NCI-H1694 (cell line): ENCODE data around the gene SP140L.
A peak's percentile ranks its signal among the peaks of the same experiment; 100 is the strongest.
"Not testable (repeated sequence)": the region's sequence is repeated elsewhere in the genome, so short reads cannot be mapped to it uniquely, and the experiment has no call there.

Experiments used
- DNase-seq: peaks from one replicate; lab custom pipeline; 2025; lab: John Stamatoyannopoulos, UW

Gene SP140L

DNA sequence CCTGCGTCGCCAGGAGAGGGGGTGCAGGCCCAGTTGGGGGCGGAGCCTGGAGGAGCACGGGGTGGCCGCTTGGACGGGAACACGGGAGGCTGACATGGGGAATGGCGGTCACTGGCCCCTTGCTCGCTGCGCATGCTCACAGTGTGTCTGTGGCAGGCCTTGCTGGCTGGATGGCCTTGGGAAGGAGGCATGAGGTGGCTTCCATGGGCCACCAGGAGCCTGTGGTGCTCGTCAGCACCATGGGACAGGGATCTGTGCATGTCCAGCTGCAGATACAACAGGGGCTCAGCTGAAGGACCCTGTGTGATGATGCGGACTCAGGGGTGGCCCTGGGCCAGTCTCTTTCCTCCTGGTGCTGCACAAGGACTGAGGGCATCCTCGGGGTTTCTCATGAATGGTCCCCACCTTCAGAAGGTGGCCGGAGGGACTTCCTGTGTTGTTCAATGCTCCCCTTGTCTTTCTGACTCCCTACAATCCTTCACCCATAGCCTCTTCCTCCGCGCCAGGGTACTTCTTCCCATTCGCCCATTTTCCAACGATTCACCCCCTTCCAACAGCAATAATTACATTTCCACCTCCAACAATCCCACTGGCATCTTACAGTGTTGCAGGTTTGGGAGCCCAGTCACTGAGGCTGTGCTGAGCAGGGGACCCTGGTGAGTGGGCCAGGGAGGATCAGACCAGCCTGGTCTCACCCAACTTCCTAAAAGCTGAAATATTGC lies 3.4 kb upstream of the SP140L start:
- DNase-seq, result peak; percentile 29

DNA sequence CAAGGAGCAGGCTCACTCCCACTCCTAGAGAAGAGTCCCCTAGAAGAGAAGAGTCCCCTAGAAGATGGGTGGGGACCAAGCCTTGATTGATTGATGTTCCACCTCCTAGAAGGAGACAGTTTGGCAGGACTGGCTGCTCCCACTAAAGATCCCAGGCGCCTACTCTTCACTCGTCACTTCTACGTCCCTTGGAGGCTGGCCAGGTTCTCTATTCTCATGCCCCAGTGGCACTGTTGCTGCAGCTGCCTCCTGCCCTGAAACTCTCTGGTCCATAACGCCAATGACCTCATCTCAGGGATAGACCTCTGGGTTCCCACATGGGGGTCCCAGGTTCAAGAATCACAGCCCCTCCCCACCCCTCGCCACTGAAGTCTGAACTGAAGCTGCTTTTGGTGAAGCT lies 2.5 kb upstream of the SP140L start:
- no peak for DNase-seq

DNA sequence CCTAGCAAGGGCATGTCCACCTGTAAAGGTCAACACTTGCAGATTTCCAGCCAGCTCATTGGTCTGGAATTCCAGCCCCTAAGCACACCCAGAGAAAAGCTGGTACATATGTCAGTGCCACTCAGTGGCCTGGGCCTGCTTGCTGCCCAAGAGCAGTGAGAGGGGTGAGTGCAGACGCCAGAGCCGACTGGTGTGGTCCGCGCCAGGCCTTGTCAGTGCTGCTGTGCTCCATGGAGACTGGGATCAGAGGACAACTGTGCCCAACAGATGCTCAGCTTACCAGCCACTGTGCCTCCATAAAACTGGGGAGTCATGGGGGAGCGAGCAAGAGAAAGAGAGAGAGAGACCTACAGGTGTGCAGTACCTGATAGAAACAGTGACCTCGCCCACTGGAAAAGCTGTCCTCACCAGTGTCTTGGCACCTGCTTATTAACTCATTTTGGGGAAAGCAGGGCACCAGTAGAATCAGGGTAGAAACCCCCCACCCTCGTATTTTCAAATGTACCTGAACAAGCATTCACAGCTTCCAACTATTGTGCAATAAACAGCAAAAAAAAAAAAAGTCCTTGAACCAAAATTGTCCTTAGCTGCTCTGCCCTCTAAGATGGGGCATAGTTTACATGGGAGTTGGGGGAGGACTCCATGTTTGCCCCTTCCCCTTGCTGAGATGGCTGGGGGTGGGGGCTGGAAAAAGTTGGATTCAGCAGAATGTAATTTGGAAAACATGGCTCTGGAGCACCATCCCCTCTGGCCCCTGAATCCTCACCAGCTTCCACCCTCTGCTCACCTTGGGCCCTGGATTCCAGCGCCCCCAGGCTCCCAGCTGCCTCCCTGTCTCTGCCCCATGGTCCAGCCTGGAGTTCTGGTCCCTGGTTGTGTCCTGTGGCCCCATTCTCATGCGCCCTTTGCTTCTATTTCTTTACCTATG lies 1.4 kb upstream of the SP140L start:
- no peak for DNase-seq

DNA sequence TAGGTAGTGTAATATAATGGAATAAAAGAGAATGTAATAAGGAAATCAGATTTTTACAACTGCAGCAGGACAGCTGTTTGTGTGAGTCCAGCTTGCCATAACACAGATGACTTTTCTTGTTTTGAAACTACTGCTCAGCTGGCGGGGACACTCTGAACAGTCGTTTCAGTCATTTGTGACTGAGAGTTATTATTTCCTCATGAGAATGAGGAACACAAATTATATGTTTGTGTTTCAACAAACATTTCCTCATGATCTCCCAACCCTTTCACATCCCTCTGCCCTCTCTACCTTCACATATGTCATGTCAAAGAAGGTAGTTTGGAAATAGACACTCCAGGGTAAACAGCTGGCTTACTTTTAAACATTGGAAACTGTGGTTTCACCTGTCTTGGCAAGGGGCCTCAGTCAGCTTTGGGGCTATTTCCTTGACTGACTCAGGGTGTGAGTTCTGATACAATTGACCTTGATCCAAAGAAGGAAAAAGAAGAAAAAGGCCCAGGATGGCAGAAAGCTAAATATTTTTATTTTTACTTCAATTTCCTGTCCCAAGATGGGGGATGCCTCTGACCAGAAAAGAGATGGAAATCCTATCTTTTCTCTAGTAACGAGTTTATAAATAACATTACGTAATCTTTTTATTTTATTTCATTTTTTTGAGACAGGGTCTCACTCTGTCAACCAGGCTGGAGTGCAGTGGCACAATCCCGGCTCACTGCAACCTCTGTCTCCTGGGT lies 593 bp downstream of the SP140L start:
- no peak for DNase-seq

DNA sequence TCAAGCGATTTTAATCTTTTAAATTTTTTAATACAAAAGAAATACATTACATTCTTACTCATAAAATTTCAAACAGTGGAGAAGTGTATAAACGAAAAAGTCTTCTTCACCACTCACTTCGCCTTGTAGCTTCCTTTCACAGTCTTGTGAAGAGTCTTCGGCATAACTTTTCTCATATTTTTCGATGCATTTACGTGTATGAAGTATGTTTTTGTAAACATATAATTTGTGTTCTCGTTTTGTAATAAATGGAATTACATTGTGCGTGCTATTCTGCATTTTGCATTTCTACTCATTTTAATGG lies 1.1 kb downstream of the SP140L start:
- DNase-seq, result no peak

DNA sequence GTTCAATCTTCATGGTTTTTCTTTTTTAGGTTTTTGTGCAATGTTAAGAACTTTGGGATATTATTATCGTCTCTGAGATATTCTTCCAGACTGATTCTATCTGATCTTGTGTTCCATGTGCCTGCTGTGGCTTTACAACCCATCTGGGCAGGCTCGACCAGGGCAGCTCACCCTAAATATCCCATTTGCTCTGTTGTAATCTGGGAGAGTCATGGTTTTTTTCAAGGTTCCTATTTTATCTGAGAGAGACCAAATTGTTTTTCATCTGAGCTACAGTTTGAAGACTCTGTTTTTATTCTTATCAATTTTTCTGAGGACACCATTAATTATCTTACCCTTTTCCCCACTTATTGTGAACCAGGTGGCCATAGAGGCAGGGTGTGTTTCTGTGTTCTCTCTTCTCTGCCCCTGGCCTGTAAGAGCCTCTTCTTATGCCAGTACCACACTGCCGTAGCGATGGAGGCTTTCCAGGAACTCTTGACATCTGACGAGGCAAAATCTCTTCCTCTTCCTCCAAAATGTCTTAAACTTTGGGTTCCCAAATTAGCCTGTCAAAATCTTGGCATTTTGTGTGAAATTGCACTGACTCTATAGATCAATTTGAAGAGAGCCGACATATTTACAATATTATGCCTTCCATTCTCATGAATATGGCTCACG lies 3.1 kb downstream of the SP140L start:
- DNase-seq, result no peak

DNA sequence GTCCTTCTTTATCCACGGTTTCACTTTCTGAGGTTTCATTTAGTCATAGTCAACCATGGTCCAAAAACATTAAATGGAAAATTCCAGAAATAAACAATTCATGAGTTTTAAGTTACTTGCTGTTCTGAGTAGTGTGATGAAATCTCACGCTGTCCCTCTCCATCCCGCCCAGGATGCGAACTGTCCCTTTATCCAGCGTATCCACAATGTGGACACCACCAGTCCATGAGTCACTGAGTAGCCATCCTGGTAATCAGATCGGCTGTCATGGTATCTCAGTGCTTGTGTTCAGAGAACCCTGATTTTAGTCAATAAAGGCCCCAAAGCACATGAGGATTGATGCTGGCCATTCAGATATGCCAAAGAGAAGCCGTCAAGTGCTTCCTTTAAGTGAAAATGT lies 3.7 kb downstream of the SP140L start:
- DNase-seq, result no peak

DNA sequence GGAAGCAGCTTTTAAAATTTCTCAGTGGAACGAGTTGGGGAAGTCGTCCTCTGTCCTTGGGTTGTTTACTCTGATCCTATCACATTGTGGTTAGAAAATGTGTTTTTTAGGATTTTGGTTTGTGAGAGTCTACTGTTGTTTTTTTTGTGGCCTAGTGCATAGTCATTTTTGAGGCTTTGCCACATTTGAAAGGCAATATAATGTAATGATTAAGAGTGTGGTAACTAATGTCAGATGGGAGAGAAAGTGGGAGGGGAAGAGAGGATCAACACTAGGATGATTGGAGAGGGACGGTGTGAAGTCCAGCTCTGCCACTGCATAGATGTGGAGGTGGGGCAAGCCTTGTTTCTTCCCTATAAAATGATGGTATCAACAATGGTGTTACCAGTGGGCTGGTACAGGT lies 8.5 kb downstream of the SP140L start:
- DNase-seq, result no peak

DNA sequence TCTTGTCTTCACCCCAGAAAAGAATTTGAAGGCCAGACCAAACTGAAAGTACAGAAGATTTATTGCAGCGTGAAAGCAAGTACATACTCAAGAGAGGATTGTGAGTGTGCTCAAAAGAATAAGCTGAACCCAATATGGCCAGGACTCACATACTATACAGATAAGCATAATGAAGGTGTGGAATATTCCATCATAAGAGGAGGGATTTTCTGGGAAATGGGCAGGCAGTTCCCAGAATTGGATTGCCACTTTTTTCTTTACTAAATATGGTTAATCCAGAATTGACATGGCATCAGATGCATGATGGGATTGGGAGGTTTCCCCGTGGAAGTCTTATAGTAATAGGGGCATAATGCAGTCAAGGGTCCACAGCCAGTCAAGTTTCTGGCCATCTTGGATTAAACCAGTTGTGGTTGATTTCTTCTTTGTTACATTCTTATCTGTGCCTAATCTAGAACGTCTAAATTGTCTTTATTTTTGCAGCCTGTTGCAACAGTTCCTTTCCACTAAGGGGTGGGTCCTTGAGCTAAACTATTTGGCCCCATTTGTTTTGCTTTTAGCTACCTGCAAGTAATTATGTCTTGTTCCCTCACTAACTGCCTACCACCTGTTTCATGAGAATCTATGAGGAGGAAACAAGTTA lies 9.0 kb downstream of the SP140L start:
- no peak for DNase-seq

DNA sequence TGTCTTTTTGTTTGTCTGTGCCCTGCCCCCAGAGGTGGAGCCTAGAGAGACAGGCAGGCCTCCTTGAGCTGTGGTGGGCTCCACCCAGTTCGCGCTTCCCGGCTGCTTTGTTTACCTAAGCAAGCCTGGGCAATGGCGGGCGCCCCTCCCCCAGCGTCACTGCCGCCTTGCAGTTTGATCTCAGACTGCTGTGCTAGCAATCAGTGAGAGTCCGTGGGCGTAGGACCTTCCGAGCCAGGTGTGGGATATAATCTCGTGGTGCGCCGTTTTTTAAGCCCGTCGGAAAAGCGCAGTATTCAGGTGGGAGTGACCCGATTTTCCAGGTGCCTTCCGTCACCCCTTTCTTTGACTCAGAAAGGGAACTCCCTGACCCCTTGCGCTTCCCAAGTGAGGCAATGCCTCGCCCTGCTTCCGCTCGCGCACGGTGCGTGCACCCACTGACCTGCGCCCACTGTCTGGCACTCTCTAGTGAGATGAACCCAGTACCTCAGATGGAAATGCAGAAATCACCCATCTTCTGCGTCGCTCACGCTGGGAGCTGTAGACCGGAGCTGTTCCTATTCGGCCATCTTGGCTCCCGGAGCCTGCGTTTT lies 15.0 kb downstream of the SP140L start:
- DNase-seq, result not testable (repeated sequence)

DNA sequence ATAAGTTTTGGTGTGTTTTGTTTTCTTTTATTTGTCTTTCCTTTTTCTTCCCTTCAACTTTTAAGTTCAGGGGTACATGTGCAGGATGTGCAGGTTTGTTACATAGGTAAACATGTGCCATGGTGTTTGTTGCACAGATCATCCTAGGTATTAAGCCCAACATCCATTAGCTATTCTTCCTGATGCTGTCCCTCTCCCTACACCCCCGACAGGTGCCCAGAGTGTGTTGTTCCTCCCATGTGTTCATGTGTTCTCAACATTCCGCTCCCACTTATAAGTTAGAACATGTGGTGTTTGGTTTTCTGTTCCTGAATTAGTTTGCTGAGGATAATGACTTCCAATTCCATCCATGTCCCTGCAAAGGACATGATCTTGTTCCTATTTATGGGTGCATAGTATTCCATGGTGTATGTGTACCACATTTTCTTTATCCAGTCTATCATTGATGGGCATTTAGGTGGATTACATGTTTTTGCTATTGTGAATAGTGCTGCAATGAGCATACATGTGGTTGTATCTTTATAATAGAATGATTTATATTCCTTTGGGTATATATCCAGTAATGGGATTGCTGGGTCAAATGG lies 16.1 kb downstream of the SP140L start:
- not testable (repeated sequence) for DNase-seq

DNA sequence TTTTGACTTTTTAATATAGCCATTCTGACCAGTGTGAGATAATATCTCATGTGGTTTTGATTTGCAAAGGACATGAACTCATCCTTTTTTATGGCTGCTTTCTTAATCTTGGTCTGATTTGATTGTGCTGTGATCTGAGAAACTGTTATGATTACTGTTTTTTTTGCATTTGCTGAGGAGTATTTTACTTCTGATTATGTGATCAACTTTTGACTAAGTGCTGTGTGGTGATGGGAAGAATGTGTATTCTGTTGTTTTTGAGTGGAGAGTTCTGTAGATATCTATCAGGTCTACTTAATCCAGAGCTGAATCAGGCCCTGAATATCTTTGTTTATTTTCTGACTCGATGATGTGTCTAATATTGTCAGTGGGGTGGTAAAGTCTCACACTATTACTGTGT lies 16.8 kb downstream of the SP140L start:
- no peak for DNase-seq

DNA sequence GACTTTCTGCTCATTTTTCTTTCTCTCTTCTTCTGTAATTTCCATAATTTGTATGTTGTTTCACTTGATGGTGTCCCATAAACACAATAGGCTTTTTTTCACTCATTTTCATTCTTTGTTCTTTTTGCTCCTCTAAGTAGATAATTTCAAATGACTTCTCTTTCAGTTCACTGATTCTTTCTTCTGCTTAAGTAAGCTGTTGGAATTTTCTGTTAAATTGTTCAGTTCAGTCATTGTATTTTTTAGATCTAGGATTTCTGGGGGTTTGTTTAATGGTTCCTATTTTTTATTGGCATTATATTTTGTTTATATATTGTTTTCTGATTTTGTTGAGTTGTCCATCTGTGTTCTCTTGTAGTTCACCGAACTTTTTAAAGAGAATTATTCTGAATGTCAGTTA lies 19.5 kb downstream of the SP140L start:
- DNase-seq, result no peak

DNA sequence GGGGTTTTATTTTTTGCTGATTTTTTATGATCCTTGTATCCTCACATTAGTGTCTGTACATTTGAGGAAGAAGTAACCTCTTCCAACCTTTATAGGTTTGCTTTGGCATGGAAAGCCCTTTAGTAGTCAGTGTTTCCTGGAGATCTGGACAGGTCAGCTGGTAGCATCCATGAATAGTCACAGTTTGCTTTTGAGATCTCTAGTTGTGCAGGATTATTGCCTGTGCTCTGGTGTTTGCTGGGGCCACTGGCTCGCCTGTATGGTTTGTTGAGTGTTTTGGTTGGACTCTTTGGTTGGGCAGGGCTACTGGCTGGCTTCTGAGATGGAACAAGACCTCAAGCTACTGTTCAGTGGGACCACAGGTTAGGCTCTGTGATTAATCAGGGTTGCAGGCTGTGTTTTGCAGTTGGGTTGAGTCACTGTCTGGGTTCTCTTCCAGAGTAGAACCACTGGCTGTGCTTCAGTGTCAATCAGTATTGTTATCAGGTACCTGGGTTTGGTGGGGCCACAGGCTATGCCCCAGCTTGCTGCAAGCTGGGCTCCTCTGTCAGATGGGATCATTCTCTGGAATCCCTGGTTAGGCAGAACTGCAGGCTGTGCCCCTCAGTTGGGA lies 20.0 kb downstream of the SP140L start:
- DNase-seq, result no peak

DNA sequence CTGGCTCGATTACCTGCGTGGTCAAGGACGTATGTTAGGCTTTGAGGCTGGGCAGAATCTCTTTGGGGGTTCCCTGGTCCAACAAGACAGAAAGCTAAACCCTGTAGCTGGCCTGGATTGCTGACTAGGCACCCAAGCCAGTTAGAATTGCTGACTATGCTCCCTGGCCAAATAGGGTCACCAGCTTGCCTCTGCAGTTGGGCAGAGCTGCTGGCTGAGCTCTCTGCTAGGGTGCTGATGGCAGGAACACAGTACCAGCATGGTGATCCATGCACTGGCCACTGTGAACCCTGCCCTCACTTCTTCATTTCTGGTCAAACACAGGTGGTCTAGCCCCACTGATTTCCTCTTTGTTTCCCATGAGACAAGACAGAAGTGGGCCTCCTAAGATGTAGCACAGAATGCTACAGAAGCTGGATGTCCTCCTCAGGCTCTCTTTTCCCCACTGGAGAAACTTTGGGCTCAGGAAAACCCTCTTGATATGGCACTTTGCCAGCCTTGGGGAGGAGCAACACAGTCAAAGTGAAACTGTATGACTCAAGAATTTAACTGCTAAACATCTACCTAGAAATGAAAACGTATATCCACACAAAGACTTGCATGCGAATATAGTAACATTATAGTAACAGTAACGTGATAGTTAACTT lies 20.8 kb downstream of the SP140L start:
- DNase-seq, result no peak

DNA sequence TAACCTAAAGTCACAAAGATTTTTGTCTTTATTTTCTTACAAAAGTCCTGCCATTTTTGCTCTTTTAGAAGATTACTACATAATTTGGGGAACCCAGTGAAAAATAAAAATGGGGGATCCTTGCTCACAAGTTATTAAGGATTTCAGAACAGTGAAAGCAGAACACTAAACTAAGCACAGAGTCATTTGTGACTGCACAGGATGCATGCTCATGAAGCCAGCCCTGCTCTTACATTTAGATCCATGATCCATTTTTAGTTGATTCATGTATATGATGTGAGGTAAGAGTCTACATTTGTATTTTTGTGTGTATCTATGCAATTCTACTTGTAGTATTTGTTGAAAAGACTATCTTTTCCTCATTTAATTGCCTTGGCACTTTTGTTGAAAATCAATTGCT lies 21.8 kb downstream of the SP140L start:
- DNase-seq, result no peak

DNA sequence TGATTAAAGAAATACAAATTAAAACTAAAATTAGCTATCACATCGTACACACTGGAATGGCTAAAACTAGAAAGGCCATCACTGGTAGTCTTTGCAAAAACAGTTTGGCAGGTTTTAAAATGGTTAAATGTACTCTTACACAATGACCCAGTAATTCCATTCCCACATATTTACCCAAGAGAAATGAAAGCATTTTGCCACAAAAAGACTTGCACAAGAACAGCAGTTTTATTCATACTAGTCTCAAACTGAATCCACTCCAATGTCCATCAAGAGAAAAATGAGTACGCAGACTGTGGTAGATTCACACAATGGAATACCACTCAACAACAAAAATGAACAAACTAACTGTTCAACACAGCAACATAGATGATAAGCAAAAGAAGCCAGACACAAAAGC lies 29.1 kb downstream of the SP140L start:
- DNase-seq, result no peak

DNA sequence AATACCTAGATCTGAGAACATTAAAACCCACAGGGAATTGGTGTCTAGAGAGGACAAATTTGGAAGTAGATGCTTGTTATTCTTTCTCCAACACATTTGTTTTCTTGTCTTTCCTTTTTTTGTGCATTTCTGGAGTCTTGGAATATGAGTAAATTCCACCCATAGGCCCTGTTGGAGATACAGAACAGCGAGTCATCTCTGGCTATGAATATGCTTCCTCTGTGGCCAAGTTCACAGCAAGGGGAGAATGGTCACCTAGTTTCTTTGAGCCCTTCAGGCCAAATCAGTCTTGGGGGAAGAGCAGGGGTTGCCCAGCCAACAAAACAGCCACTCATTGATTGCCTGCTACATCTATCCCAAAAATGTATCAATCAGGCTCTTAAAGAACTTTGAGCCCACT lies 31.3 kb downstream of the SP140L start:
- no peak for DNase-seq

DNA sequence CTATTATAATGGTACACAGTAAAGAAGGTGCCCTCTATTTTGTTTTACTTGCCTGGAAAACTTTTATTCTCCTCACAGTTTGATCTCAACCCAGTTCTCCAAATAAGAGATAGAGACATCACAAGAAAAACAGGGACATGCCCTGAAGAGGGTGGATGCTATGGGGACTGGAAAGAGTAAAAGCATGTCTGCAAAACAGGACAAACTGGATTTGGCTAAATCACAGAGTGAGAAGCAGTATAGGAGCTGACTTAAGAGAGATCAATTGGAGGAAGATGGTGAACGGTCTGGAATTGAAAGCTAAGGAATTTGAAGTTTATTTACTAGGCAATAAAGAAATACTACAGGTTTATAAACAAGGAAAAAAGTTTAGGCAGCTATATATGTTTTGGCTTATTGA lies 33.0 kb downstream of the SP140L start:
- no peak for DNase-seq

DNA sequence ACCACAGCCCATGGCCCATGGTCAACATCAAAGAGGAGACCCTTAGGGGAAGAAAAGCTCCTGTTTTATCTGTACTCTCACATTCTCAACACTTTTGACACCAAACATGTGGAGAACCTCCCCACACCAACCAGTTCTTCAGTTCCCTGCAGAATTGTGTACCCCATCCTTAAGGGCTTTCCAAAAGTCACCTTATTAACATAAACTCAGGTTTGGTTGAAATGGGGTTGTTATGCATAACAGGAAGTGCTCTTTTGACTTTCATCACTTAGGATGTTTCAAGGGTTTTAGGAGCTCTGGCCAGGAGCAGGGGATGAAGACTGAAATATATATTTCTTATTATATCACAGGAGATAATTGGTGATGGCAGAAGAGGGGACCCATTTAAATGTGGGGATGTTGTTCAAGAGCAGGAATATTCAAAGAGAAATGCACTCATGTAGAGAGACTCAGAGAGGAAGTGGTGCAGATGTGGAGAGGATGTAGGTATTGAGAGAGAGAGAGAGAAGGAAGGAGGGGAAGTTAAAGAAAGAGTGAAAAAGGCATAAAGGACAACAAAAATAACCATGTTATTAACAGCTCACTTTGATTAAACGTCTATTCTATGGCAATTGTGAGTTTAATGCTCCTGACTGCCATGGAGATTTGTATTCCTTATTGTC lies 35.2 kb downstream of the SP140L start:
- DNase-seq, result no peak
